Fibroblast of mammary gland (primary cell): ENCODE measurements around the gene GSG1L.

Experiments
- DNase-seq: peaks from one replicate; pipeline ENCODE4 v3.0.0-alpha.2; 2010; ENCODE audit warnings: low read depth
- H3K4me3 ChIP-seq: 2 replicates; pipeline ENCODE4 v1.5.1; 2011; ENCODE audit warnings: low read depth, mild to moderate bottlenecking, low read length, moderate library complexity; ENCODE audit not compliant: control insufficient read depth
- TF ChIP-seq, protein P1 (sequence below): conservative IDR thresholded peaks from 2 replicates; pipeline ENCODE4 v1.5.1; 2011; ENCODE audit warnings: low read depth, low read length, inconsistent platforms; ENCODE audit not compliant: control insufficient read depth, insufficient read depth

The GSG1L gene

DNA sequence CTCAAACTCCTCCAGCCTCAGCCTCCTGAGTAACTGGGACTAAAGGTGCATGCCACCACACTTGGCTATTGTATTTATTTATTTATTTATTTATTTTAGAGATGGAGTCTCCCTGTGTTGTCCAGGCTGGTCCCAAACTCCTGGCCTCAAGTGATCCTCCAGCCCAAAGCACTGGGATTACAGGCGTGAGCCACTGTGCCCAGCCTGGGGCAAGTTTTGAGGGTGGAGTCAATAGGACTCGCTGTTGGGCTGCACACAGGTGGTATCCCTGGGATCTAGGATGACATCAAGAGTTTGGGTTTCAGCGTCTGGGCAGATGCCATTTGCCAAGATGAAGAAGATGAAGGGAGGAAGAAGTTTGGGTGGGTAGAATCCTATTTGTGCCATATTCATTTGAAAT, 213.9 kb downstream of the GSG1L start:
- TF ChIP-seq, protein P1, sequence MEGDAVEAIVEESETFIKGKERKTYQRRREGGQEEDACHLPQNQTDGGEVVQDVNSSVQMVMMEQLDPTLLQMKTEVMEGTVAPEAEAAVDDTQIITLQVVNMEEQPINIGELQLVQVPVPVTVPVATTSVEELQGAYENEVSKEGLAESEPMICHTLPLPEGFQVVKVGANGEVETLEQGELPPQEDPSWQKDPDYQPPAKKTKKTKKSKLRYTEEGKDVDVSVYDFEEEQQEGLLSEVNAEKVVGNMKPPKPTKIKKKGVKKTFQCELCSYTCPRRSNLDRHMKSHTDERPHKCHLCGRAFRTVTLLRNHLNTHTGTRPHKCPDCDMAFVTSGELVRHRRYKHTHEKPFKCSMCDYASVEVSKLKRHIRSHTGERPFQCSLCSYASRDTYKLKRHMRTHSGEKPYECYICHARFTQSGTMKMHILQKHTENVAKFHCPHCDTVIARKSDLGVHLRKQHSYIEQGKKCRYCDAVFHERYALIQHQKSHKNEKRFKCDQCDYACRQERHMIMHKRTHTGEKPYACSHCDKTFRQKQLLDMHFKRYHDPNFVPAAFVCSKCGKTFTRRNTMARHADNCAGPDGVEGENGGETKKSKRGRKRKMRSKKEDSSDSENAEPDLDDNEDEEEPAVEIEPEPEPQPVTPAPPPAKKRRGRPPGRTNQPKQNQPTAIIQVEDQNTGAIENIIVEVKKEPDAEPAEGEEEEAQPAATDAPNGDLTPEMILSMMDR = no peak

DNA sequence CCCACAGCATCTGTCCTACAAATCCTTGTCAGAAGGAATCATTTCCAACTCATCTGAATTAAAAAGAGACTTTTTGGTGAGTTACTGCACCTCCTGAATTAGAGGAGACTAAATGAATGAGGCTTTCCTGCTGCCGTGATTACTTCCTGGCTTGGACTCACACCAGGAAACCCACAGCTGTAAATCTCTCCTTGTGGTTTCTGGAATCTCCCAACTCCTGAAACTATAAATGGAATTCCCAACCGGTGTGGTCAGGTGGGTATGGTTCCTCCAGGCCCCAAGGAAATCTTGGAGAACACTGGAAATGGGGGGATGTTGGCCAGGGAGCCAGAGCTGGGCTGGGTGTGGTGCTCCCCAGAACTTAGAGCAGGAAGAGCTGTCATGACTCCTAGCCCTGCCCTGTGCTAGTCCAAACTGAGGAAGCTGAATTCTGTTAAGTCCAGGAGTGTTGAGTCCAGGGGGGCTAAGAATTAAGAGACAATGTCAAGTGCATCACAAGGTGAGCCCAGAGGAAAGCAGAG, 216.4 kb downstream of the GSG1L start:
- no peak overlapping the region for H3K4me3 ChIP-seq
- DNase-seq = peak; percentile 2
- TF ChIP-seq, protein P1 = no peak

More for the DNA sequence above, 213.9 kb downstream of the GSG1L start:
- no peak overlapping the region for H3K4me3 ChIP-seq
- no peak for DNase-seq

DNA sequence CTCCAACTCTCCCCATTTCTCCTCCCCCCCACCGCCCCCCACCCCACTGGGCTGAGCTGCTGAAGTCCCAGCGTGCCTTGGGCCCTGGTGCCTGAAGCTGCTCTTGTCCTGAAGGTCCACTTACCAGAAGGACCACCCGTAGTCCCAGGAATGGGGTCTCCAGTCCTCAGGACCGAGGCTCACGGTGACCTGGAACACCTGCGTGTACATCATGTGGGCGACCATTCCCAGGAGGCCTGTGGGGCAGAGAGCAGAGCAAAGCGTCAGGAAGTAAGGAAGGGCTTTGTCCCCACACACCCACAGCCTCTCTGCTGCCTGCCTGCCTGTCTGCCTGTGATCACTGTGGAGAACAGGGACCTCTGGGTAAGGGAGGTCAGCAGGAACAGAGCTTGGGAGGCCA, 218.7 kb downstream of the GSG1L start:
- no peak for DNase-seq
- no peak overlapping the region for H3K4me3 ChIP-seq
- TF ChIP-seq, protein P1 = no peak

DNA sequence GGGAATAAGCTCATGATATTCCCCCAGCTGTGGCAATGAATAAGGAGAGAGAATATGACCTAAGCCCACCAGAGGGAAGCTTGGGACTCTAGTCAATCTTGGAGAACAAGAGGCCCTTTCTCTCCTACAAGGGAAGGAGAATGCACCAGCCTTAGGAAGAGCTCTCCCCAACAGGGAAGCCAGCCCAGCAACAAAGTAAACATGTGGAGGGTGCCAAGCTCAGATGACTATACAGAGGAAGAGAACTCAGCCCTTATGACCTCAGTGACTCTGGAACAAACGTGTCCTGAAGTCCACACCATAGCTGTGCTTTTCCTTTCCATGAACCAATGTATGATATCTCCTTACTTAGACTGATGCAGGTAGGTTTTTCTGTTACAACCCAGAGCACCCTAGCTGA, 219.7 kb downstream of the GSG1L start:
- DNase-seq = no peak
- no peak overlapping the region for H3K4me3 ChIP-seq
- TF ChIP-seq, protein P1 = no peak

DNA sequence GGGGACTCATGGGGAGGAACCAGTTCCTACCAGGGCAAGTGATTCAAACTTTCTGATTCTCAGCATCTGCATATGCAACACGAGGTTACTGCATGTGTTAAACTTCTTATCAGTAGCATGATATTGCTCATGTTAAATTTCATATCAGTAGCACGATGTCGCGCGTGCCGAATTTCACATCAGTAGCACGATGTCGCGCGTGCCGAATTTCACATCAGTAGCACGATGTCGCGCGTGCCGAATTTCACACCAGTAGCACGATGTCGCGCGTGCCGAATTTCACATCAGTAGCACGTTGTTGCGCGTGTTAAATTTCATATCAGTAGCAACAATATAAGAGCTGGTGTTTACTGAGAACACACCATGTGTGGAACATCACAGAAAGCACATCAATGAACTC, 221.6 kb downstream of the GSG1L start:
- TF ChIP-seq, protein P1 = no peak
- DNase-seq = no peak
- no peak overlapping the region for H3K4me3 ChIP-seq

DNA sequence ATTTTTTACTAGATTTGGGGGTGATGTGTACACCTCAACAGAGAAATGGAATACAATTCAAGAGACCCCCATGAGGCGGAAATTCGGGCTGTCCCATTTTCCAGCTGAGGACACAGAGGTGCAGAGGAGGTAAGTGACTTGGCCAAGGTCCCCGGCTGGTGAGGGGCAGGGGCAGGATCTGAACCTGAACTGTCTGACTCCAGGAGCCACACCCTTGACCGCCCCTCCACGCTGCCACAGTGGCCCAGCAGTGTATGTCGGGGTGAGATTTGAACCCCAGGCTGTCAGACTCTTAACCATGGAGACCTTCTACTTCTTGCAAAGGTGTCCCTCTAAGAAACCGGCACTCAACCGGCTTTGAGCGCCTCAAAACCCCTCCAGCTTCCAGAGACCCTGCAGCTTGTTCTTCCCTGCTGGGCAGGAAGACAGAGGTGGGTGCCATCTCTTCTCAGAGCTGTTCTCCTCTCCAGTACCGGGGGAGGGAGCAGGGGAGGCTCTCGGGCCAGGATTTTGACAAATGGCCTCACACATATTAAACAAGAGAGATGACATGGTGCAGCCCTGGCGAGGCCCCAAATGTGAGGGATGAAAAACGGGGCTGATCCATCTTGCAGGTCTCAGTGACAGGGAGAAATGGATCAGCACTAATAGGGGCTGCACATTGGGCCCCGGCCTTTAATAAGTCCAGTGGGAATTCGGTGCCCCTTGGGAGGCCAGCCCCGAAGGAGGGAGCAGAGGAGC, 222.3 kb downstream of the GSG1L start:
- TF ChIP-seq, protein P1 = no peak
- no peak overlapping the region for H3K4me3 ChIP-seq
- DNase-seq = no peak
